ENCODE results near the gene THSD4.

Gene THSD4

DNA sequence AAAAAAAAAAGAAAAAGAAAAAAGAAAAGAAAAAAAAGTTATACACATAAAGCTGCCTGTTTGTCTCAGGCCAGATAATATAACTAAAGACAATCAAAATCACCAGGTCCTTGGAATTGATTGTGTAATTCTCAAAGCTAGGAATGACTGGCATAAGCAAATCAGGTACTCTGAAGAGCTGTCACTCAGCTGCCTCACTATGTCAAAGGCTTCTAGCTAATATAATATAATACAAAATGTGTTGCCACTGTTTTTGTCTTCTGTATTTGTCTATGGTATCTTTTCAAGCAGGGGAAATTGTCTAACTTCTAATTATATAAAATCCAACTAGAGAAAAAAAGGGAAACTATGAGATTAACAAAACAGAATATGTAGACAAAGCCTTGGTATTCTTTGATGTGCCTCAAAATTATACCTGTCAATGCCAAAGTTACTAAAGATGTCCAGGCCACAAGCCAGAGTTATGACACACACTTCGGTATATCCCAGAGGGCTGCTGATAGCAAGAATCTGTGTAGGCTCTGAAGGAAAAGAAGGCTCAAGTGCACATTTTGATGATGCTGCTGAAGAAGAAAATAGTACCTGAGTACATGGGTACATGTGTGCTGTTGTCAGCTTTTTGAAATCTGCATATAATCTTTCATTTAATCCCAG is 658.1 kb downstream of the THSD4 start:
- H3K4me3 ChIP-seq (ENCODE audit: low read length) = no peak overlapping the region
- DNase-seq (ENCODE audit: low read depth, low spot score) = no peak

GRCh38 chr15:71775856-71776255 is 660.6 kb downstream of the THSD4 start:
- H3K4me3 ChIP-seq (ENCODE audit: low read length) = no peak overlapping the region
- no peak for DNase-seq (ENCODE audit: low read depth, low spot score)

- no peak overlapping the region for H3K4me3 ChIP-seq (ENCODE audit: low read length)
- no peak for DNase-seq (ENCODE audit: low read depth, low spot score)
Measured at GRCh38 chr15:71776304-71776703, 661.0 kb downstream of the THSD4 start.

- H3K4me3 ChIP-seq (ENCODE audit: low read length) = no peak overlapping the region
- no peak for DNase-seq (ENCODE audit: low read depth, low spot score)
Measured at GRCh38 chr15:71777216-71777943, 662.1 kb downstream of the THSD4 start.

DNA sequence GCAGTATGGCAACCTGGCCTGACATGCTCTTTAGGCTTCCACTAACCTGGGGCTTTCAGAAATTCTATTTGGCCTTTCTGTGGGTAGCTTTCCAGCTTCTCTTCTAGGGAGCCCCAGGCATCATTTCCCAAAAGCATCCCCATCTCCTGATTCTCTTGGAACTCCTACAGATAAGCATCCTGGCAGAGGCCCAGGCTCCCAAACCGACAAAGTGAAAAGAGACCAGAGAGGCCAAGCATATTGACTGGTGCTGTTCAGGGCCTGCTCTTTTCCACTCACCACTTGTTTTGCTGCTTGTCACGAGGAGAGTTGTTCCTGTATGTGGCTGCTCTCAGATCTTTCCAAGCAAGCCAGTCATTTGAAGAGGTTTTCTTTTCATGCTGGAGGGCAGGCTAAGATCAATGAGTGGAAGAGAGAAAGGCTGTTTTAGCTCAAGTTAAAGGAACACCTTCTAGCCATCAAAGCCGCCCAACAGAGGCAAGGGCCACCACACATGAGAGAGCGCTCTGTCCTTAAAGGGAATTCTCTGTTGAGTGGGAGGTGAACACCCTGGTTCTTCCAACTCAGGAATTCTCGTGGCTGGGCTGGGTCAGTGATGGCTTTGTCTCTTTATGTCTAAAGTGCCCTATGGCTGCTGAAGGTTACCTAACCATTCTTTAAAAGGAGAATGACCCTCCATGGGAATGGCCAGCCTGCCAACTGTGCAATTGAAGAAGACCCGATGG is 664.0 kb downstream of the THSD4 start:
- no peak overlapping the region for H3K4me3 ChIP-seq (ENCODE audit: low read length)
- no peak for DNase-seq (ENCODE audit: low read depth, low spot score)

DNA sequence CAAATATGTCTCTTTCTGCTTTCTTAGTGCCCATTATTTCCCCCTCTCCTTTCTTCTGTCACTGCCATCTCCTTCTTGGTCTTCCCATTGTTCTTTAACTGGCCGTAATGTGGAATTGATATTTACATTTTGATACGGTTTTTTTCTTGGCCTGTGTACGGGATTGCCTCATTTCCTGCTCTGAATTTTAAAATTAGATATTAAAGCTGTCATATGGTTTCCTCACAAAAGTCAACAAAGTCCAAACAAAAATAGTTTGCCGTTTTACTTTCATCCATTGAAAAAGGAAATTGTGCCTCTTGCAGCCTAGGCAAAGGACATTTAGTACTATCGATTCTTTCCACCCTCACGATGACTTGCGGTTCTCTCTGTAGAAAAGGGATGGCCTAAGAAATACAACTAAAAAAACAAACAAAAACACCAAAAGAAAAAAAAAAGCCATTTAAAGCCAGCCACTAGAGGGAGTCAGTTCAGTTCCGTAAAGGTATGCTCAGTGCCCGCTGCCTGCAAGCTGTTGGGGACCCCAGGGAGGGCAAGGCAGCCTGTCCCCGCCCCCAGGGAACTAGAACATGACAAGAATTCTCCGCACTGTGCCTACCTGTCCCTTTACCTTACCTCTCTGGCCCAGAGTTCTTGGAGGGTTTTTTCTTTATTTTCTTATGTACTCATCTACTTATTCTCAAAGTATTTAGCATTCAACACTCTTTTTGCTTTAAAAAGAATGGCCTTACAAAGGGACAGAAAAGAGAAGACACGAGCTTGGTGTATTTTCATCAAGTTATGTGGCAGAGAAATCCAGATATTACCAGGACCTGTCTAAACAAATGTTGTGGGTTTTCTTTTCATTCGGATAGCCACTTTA is 665.1 kb downstream of the THSD4 start:
- H3K4me3 ChIP-seq (ENCODE audit: low read length) = no peak overlapping the region
- DNase-seq (ENCODE audit: low read depth, low spot score) = peak; percentile 60

DNA sequence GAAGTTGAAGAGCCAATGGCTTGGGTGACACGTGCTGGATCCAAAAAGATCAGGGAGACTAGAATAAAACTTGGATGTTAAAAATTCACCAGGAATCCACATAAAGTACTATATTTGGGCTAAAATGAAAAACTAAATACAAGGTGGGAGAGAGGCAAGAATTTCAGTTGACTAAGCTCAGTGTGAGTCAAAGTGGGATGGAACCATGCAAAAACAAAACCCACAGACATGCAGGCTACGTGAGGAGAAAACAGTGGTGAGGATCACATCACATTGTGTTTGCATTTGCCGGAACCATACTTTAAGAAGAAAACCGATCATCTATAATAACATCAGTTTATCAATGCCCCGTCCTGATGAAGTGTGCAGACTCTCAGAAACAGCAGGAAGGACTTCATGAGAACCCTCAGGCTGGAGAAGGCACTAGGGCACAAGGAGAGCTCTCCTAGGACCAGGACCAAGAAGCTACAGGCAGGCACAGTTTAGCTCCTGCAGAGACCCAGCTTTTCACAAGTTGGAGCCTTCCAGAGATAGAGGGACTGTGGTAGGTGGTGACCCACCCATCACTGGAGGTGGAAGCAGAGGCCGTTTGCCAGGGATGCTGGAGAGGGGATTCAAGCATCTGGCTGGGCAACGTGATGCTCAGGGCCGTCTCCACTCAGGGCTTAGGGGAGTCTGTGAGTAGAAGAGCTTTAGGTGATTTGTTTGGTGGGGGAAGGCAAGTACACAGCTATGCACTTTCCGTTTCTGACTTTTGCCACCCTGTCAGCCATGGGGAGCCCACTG is 666.1 kb downstream of the THSD4 start:
- no peak for DNase-seq (ENCODE audit: low read depth, low spot score)
- H3K4me3 ChIP-seq (ENCODE audit: low read length) = no peak overlapping the region

GRCh38 chr15:71781965-71782265 is 666.6 kb downstream of the THSD4 start:
- no peak for DNase-seq (ENCODE audit: low read depth, low spot score)
- no peak overlapping the region for H3K4me3 ChIP-seq (ENCODE audit: low read length)

GRCh38 chr15:71782422-71783165 is 667.3 kb downstream of the THSD4 start:
- DNase-seq (ENCODE audit: low read depth, low spot score) = no peak
- no peak overlapping the region for H3K4me3 ChIP-seq (ENCODE audit: low read length)

DNA sequence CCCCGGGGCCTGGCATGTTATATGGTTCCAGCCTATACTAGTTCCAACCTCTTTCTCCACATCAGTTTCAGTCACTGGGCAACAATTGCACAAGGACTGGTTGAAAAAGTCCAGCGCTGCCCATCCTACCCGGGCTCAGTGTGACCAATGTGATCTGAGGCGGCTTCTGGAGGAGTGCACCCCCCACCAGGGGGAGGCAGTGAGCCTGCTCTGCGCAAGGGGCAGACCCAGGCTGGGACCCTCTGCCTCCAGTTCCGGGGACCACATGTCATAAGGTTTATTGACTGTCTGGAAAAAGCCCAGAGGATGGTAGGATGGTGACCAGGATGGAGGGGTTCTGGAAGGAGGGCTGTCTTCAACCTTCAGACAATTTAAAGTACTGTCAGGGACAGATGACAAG is 669.4 kb downstream of the THSD4 start:
- H3K4me3 ChIP-seq (ENCODE audit: low read length) = no peak overlapping the region
- DNase-seq (ENCODE audit: low read depth, low spot score) = no peak

- DNase-seq (ENCODE audit: low read depth, low spot score) = no peak
- no peak overlapping the region for H3K4me3 ChIP-seq (ENCODE audit: low read length)
Measured at GRCh38 chr15:71785996-71786395, 670.7 kb downstream of the THSD4 start.

DNA sequence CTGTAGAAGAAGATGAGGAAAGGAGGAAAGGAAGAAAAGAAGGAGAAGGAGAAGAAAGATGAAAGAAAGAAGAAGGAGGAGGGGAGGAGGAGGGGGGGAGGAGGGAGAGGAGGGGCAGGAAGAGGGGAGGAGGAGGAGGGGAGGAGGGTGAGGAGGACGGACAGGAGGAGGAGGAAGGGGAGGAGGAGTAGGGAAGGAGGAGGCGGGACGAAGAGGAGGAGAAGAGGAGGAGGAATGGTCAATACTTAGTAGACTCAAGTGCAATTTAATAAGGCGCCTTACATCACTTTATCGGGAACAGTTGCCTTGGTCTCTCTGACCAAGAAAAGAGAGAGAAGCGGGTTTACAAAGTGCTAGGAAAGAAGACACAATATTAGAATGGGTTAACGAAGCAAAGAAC is 671.4 kb downstream of the THSD4 start:
- DNase-seq (ENCODE audit: low read depth, low spot score) = no peak
- no peak overlapping the region for H3K4me3 ChIP-seq (ENCODE audit: low read length)

GRCh38 chr15:71788646-71789579 is 673.6 kb downstream of the THSD4 start:
- no peak overlapping the region for H3K4me3 ChIP-seq (ENCODE audit: low read length)
- DNase-seq (ENCODE audit: low read depth, low spot score) = no peak

DNA sequence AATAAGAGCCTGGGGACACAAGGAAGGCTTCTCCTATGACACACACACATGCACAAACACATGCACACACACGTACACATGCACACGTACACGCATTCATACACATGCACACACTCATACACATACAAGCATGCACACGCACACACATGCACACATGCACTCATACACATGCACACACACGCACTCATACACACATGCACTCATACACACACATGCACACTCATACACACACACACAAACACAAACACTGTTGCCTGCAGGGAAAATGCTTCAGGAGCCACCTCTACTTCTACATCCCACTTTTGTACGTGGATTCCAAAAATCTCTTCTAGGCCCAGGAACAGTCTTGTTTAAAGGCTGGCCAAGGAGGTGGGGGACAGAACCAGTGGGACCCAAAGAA is 674.3 kb downstream of the THSD4 start:
- no peak overlapping the region for H3K4me3 ChIP-seq (ENCODE audit: low read length)
- DNase-seq (ENCODE audit: low read depth, low spot score) = no peak

- DNase-seq (ENCODE audit: low read depth, low spot score) = no peak
- no peak overlapping the region for H3K4me3 ChIP-seq (ENCODE audit: low read length)
Measured at GRCh38 chr15:71790081-71790480, 674.8 kb downstream of the THSD4 start.

- no peak overlapping the region for H3K4me3 ChIP-seq (ENCODE audit: low read length)
- no peak for DNase-seq (ENCODE audit: low read depth, low spot score)
Measured at GRCh38 chr15:71791975-71792374, 676.7 kb downstream of the THSD4 start.

- no peak for DNase-seq (ENCODE audit: low read depth, low spot score)
Measured at GRCh38 chr15:71792521-71792920, 677.2 kb downstream of the THSD4 start.

More at GRCh38 chr15:71792521-71792920, 677.2 kb downstream of the THSD4 start:
- H3K4me3 ChIP-seq (ENCODE audit: low read length) = no peak overlapping the region

Data from Jurkat, Clone E6-1 (cell line).